Measurements from ENCODE around the gene RRP9. TPM values are rescaled to one million over a fixed set of nuclear protein-coding genes. Genes with fewer than 3 reads are reported as not detected.

RRP9 gene
- total RNA-seq, 1 experiment from 2014 or later: 49.9 TPM

GRCh38 chr3:51974277-51974962 lies 32.7 kb upstream of the RRP9 start:
- DNase-seq (ENCODE audit: low spot score) (no peak), ATAC-seq (peak; percentile 9)
- H3K36me3 Mint-ChIP-seq: no peaks in the 10 kb centered on the region
- ChIA-PET POLR2A (interaction anchor here (1.1 to 1.6 kb wide), 3 partner anchors 8 to 22 kb away, joined by 5 to 14 read pairs (median 6); partner anchors contain the start of genes ACY1 and RPL29), CTCF (interaction anchor here (0.6 to 4.4 kb wide), 27 partner anchors 9 to 1294 kb away, joined by 3 to 60 read pairs (median 6); partner anchors contain the start of genes ACY1, DUSP7, GPR62 and PARP3)
- TF ChIP-seq E2F1 (CRISPR knock-in tag; IDR thresholded peaks at IDR 0.05): no peak
- TF ChIP-seq, protein P1, sequence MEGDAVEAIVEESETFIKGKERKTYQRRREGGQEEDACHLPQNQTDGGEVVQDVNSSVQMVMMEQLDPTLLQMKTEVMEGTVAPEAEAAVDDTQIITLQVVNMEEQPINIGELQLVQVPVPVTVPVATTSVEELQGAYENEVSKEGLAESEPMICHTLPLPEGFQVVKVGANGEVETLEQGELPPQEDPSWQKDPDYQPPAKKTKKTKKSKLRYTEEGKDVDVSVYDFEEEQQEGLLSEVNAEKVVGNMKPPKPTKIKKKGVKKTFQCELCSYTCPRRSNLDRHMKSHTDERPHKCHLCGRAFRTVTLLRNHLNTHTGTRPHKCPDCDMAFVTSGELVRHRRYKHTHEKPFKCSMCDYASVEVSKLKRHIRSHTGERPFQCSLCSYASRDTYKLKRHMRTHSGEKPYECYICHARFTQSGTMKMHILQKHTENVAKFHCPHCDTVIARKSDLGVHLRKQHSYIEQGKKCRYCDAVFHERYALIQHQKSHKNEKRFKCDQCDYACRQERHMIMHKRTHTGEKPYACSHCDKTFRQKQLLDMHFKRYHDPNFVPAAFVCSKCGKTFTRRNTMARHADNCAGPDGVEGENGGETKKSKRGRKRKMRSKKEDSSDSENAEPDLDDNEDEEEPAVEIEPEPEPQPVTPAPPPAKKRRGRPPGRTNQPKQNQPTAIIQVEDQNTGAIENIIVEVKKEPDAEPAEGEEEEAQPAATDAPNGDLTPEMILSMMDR (IDR thresholded peaks at IDR 0.05): peak; percentile 16
- peaks cover 43% of the 10 kb centered on the region for H3K27me3 Mint-ChIP-seq (ENCODE audit: low read depth)
- H3K9me3 Mint-ChIP-seq: no peaks in the 10 kb centered on the region
- H3K4me1 Mint-ChIP-seq: peaks cover 27% of the 10 kb centered on the region
- peak overlapping the region; percentile 79 for H3K4me3 Mint-ChIP-seq
- H3K27ac Mint-ChIP-seq: no peak overlapping the region

DNA sequence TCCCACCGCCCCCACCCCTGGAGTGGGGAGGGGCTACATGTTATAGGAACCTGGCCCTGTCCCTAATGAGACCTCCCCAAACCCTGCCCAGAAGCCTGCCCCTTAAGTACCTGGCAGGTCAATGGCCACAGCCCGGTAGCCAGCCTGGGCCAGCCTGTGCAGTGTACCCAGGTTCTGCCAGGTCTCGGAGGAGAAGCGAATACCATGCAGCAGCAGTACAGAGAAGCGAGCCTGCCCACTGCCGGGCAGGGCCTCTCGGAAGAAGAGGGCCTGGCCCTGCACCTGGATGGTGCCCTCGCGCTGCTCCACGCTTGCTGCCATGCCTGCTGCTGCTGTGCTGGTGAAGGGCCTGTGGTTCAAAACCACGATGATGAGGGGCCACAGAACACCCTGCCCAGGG lies 29.6 kb upstream of the RRP9 start:
- no peak for ATAC-seq
- H3K4me3 Mint-ChIP-seq: no peak overlapping the region
- H3K36me3 Mint-ChIP-seq: no peaks in the 10 kb centered on the region
- CTCF ChIA-PET: interaction anchor here (1.7 to 6.3 kb wide), 2 partner anchors 29 to 82 kb away, joined by 5 to 43 read pairs; partner anchors contain the start of genes PARP3 and RRP9
- no peak overlapping the region for H3K27ac Mint-ChIP-seq
- POLR2A ChIA-PET: no interaction called here
- DNase-seq (ENCODE audit: low spot score): no peak
- peaks cover 42% of the 10 kb centered on the region for H3K4me1 Mint-ChIP-seq
- H3K27me3 Mint-ChIP-seq (ENCODE audit: low read depth): peaks cover 29% of the 10 kb centered on the region
- no peaks in the 10 kb centered on the region for H3K9me3 Mint-ChIP-seq
- TF ChIP-seq E2F4 (CRISPR knock-in tag; IDR thresholded peaks at IDR 0.05; ENCODE audit: borderline replicate concordance, low read depth) (no peak), NFATC4 (CRISPR knock-in tag; IDR thresholded peaks at IDR 0.05) (no peak), KAT7 (CRISPR knock-in tag; IDR thresholded peaks at IDR 0.05; ENCODE audit: borderline replicate concordance) (no peak), CREB1 (CRISPR knock-in tag; IDR thresholded peaks at IDR 0.05) (no peak), GRHL2 (CRISPR knock-in tag; IDR thresholded peaks at IDR 0.05; ENCODE audit: insufficient replicate concordance, severe bottlenecking) (no peak), TEAD4 (CRISPR knock-in tag; IDR thresholded peaks at IDR 0.05) (no peak), PRRX2 (CRISPR knock-in tag; IDR thresholded peaks at IDR 0.05) (no peak), OVOL2 (CRISPR knock-in tag; IDR thresholded peaks at IDR 0.05; ENCODE audit: borderline replicate concordance) (no peak), RELA (CRISPR knock-in tag; IDR thresholded peaks at IDR 0.05; ENCODE audit: borderline replicate concordance) (no peak), NR3C1 (CRISPR knock-in tag; conservative IDR thresholded peaks at IDR 0.05; ENCODE audit: low read depth) (no peak), TCF7 (CRISPR knock-in tag; IDR thresholded peaks at IDR 0.05; ENCODE audit: low read depth) (no peak), ZNF263 (CRISPR knock-in tag; IDR thresholded peaks at IDR 0.05; ENCODE audit: low read depth) (no peak)
- TF ChIP-seq, protein P2, sequence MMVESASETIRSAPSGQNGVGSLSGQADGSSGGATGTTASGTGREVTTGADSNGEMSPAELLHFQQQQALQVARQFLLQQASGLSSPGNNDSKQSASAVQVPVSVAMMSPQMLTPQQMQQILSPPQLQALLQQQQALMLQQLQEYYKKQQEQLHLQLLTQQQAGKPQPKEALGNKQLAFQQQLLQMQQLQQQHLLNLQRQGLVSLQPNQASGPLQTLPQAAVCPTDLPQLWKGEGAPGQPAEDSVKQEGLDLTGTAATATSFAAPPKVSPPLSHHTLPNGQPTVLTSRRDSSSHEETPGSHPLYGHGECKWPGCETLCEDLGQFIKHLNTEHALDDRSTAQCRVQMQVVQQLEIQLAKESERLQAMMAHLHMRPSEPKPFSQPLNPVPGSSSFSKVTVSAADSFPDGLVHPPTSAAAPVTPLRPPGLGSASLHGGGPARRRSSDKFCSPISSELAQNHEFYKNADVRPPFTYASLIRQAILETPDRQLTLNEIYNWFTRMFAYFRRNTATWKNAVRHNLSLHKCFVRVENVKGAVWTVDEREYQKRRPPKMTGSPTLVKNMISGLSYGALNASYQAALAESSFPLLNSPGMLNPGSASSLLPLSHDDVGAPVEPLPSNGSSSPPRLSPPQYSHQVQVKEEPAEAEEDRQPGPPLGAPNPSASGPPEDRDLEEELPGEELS (CRISPR knock-in tag; IDR thresholded peaks at IDR 0.05): no peak
- TF ChIP-seq, protein P3, sequence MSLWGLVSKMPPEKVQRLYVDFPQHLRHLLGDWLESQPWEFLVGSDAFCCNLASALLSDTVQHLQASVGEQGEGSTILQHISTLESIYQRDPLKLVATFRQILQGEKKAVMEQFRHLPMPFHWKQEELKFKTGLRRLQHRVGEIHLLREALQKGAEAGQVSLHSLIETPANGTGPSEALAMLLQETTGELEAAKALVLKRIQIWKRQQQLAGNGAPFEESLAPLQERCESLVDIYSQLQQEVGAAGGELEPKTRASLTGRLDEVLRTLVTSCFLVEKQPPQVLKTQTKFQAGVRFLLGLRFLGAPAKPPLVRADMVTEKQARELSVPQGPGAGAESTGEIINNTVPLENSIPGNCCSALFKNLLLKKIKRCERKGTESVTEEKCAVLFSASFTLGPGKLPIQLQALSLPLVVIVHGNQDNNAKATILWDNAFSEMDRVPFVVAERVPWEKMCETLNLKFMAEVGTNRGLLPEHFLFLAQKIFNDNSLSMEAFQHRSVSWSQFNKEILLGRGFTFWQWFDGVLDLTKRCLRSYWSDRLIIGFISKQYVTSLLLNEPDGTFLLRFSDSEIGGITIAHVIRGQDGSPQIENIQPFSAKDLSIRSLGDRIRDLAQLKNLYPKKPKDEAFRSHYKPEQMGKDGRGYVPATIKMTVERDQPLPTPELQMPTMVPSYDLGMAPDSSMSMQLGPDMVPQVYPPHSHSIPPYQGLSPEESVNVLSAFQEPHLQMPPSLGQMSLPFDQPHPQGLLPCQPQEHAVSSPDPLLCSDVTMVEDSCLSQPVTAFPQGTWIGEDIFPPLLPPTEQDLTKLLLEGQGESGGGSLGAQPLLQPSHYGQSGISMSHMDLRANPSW (CRISPR knock-in tag; conservative IDR thresholded peaks at IDR 0.05; ENCODE audit: low read depth): no peak
- TF ChIP-seq, protein P4, sequence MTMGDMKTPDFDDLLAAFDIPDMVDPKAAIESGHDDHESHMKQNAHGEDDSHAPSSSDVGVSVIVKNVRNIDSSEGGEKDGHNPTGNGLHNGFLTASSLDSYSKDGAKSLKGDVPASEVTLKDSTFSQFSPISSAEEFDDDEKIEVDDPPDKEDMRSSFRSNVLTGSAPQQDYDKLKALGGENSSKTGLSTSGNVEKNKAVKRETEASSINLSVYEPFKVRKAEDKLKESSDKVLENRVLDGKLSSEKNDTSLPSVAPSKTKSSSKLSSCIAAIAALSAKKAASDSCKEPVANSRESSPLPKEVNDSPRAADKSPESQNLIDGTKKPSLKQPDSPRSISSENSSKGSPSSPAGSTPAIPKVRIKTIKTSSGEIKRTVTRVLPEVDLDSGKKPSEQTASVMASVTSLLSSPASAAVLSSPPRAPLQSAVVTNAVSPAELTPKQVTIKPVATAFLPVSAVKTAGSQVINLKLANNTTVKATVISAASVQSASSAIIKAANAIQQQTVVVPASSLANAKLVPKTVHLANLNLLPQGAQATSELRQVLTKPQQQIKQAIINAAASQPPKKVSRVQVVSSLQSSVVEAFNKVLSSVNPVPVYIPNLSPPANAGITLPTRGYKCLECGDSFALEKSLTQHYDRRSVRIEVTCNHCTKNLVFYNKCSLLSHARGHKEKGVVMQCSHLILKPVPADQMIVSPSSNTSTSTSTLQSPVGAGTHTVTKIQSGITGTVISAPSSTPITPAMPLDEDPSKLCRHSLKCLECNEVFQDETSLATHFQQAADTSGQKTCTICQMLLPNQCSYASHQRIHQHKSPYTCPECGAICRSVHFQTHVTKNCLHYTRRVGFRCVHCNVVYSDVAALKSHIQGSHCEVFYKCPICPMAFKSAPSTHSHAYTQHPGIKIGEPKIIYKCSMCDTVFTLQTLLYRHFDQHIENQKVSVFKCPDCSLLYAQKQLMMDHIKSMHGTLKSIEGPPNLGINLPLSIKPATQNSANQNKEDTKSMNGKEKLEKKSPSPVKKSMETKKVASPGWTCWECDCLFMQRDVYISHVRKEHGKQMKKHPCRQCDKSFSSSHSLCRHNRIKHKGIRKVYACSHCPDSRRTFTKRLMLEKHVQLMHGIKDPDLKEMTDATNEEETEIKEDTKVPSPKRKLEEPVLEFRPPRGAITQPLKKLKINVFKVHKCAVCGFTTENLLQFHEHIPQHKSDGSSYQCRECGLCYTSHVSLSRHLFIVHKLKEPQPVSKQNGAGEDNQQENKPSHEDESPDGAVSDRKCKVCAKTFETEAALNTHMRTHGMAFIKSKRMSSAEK (CRISPR knock-in tag; IDR thresholded peaks at IDR 0.05; ENCODE audit: borderline replicate concordance): no peak

Data from WTC11 (cell line).